Dendritic cell treated with granulocyte-macrophage colony-stimulating factor and Interleukin-4, amounts not matched to agents 40 ng/mL and 50 ng/mL, for 4 days (primary cell): ENCODE results near the gene MYLIP.

Source experiments
- H3K27ac Mint-ChIP-seq: one replicate; pipeline ENCODE4 v1.8.0; 2022; ENCODE audit warnings: mild to moderate bottlenecking, mixed read lengths
- H3K27me3 Mint-ChIP-seq: one replicate; pipeline ENCODE4 v1.8.0; 2022; ENCODE audit warnings: mild to moderate bottlenecking, mixed read lengths
- H3K36me3 Mint-ChIP-seq: one replicate; pipeline ENCODE4 v1.8.0; 2022; ENCODE audit warnings: low read depth, mixed read lengths
- H3K4me1 Mint-ChIP-seq: one replicate; pipeline ENCODE4 v1.8.0; 2022; ENCODE audit warnings: low read depth, mixed read lengths
- H3K4me3 Mint-ChIP-seq: one replicate; pipeline ENCODE4 v1.8.0; 2022; ENCODE audit warnings: mild to moderate bottlenecking, moderate library complexity, mixed read lengths
- H3K9me3 Mint-ChIP-seq: one replicate; pipeline ENCODE4 v1.8.0; 2022; ENCODE audit warnings: mixed read lengths
- intact Hi-C: fragments of 100-400 bp; cut with micrococcal nuclease; formaldehyde crosslinking; loops from one replicate; pipeline ENCODE4 v1.15.0; 2022

MYLIP gene

GRCh38 chr6:16179063-16179462 is 50.2 kb downstream of the MYLIP start:
- intact Hi-C loops = loop anchor here (10.0 kb wide), 1 partner anchor 404 kb away; no protein-coding TSS in a partner anchor
- Mint-ChIP-seq H3K27me3 (peaks cover 5% of the 10 kb centered on the region), H3K4me3 (no peak overlapping the region), H3K9me3 (peaks cover 9% of the 10 kb centered on the region), H3K4me1 (peaks cover 9% of the 10 kb centered on the region), H3K36me3 (no peaks in the 10 kb centered on the region), H3K27ac (no peak overlapping the region)

GRCh38 chr6:16179970-16180431 is 51.1 kb downstream of the MYLIP start:
- Mint-ChIP-seq H3K27ac (no peak overlapping the region), H3K4me1 (peaks cover 9% of the 10 kb centered on the region), H3K36me3 (no peaks in the 10 kb centered on the region), H3K9me3 (peaks cover 9% of the 10 kb centered on the region), H3K4me3 (peak overlapping the region; percentile 48), H3K27me3 (peaks cover 5% of the 10 kb centered on the region)
- intact Hi-C loops = loop anchor here (5.0 to 10.0 kb wide), 2 partner anchors 48 to 405 kb away; no protein-coding TSS in a partner anchor

GRCh38 chr6:16180696-16181438 is 52.0 kb downstream of the MYLIP start:
- H3K27me3 Mint-ChIP-seq = peaks cover 5% of the 10 kb centered on the region
- H3K4me1 Mint-ChIP-seq = peaks cover 9% of the 10 kb centered on the region
- no peak overlapping the region for H3K4me3 Mint-ChIP-seq
- intact Hi-C loops = loop anchor here (5.0 kb wide), 1 partner anchor 49 kb away; no protein-coding TSS in a partner anchor
- H3K36me3 Mint-ChIP-seq = no peaks in the 10 kb centered on the region
- H3K9me3 Mint-ChIP-seq = peaks cover 9% of the 10 kb centered on the region
- H3K27ac Mint-ChIP-seq = no peak overlapping the region

- no peaks in the 10 kb centered on the region for H3K36me3 Mint-ChIP-seq
- peaks cover 9% of the 10 kb centered on the region for H3K9me3 Mint-ChIP-seq
- no peak overlapping the region for H3K4me3 Mint-ChIP-seq
- intact Hi-C loops = loop anchor here (5.0 kb wide), 1 partner anchor 49 kb away; no protein-coding TSS in a partner anchor
- peaks cover 9% of the 10 kb centered on the region for H3K4me1 Mint-ChIP-seq
- H3K27ac Mint-ChIP-seq = no peak overlapping the region
- peaks cover 5% of the 10 kb centered on the region for H3K27me3 Mint-ChIP-seq
Observed at GRCh38 chr6:16181439-16182297, 52.8 kb downstream of the MYLIP start.

- Mint-ChIP-seq H3K9me3 (peaks cover 9% of the 10 kb centered on the region), H3K36me3 (no peaks in the 10 kb centered on the region), H3K27ac (no peak overlapping the region), H3K4me3 (no peak overlapping the region), H3K4me1 (peaks cover 9% of the 10 kb centered on the region), H3K27me3 (peaks cover 5% of the 10 kb centered on the region)
- intact Hi-C loops = loop anchor here (1.0 to 5.0 kb wide), 2 partner anchors 51 to 492 kb away; no protein-coding TSS in a partner anchor
Observed at GRCh38 chr6:16183187-16183664, 54.3 kb downstream of the MYLIP start.

GRCh38 chr6:16184129-16184528 is 55.2 kb downstream of the MYLIP start:
- intact Hi-C loops = loop anchor here (5.0 kb wide), 1 partner anchor 52 kb away; no protein-coding TSS in a partner anchor
- no peak overlapping the region for H3K4me3 Mint-ChIP-seq
- peaks cover 9% of the 10 kb centered on the region for H3K4me1 Mint-ChIP-seq
- H3K27ac Mint-ChIP-seq = no peak overlapping the region
- no peaks in the 10 kb centered on the region for H3K36me3 Mint-ChIP-seq
- peaks cover 9% of the 10 kb centered on the region for H3K9me3 Mint-ChIP-seq
- peaks cover 5% of the 10 kb centered on the region for H3K27me3 Mint-ChIP-seq

- H3K36me3 Mint-ChIP-seq = no peaks in the 10 kb centered on the region
- intact Hi-C loops = loop anchor here (5.0 kb wide), 1 partner anchor 52 kb away; no protein-coding TSS in a partner anchor
- no peak overlapping the region for H3K27ac Mint-ChIP-seq
- H3K4me3 Mint-ChIP-seq = no peak overlapping the region
- H3K27me3 Mint-ChIP-seq = peaks cover 5% of the 10 kb centered on the region
- peaks cover 9% of the 10 kb centered on the region for H3K9me3 Mint-ChIP-seq
- peaks cover 9% of the 10 kb centered on the region for H3K4me1 Mint-ChIP-seq
Observed at GRCh38 chr6:16184551-16184950, 55.7 kb downstream of the MYLIP start.

GRCh38 chr6:16187176-16187575 is 58.3 kb downstream of the MYLIP start:
- H3K4me3 Mint-ChIP-seq = no peak overlapping the region
- H3K36me3 Mint-ChIP-seq = no peaks in the 10 kb centered on the region
- no peaks in the 10 kb centered on the region for H3K27me3 Mint-ChIP-seq
- no peaks in the 10 kb centered on the region for H3K4me1 Mint-ChIP-seq
- intact Hi-C loops = no loop called here
- H3K27ac Mint-ChIP-seq = no peak overlapping the region
- H3K9me3 Mint-ChIP-seq = no peaks in the 10 kb centered on the region

- Mint-ChIP-seq H3K36me3 (no peaks in the 10 kb centered on the region), H3K4me1 (no peaks in the 10 kb centered on the region), H3K27ac (no peak overlapping the region), H3K4me3 (no peak overlapping the region), H3K9me3 (no peaks in the 10 kb centered on the region), H3K27me3 (peaks cover 2% of the 10 kb centered on the region)
- intact Hi-C loops = no loop called here
Observed at GRCh38 chr6:16190214-16190613, 61.3 kb downstream of the MYLIP start.

GRCh38 chr6:16196260-16196983 is 67.5 kb downstream of the MYLIP start:
- Mint-ChIP-seq H3K36me3 (no peaks in the 10 kb centered on the region), H3K4me3 (no peak overlapping the region), H3K27me3 (peaks cover 16% of the 10 kb centered on the region), H3K27ac (no peak overlapping the region), H3K9me3 (no peaks in the 10 kb centered on the region), H3K4me1 (no peaks in the 10 kb centered on the region)
- intact Hi-C loops = no loop called here

GRCh38 chr6:16196984-16197546 is 68.2 kb downstream of the MYLIP start:
- intact Hi-C loops = no loop called here
- Mint-ChIP-seq H3K27me3 (peaks cover 16% of the 10 kb centered on the region), H3K27ac (no peak overlapping the region), H3K9me3 (no peaks in the 10 kb centered on the region), H3K4me1 (no peaks in the 10 kb centered on the region), H3K36me3 (no peaks in the 10 kb centered on the region), H3K4me3 (no peak overlapping the region)
